Femur (tissue), 1 donor: Measurements from ENCODE around the gene HLA-DOB.
A peak's percentile ranks its signal among the peaks of the same experiment; 100 is the strongest.

Source experiments
- DNase-seq: peaks from one replicate; pipeline ENCODE4 v3.0.0-alpha.2; 2017

Gene HLA-DOB

GRCh38 chr6:32816746-32817204 is at the start of gene HLA-DOB:
HLA-DOB (minus strand) TSS chr6:32817002; CDS start chr6:32816951, 51 bp downstream.
- DNase-seq: no peak

GRCh38 chr6:32865724-32866443 is 49.1 kb upstream of the HLA-DOB start:
- no peak for DNase-seq

- DNase-seq: no peak
These were observed 45.9 kb upstream of the HLA-DOB start for GRCh38 chr6:32862725-32863124.

GRCh38 chr6:32860674-32861073 is 43.9 kb upstream of the HLA-DOB start:
- no peak for DNase-seq

- DNase-seq: no peak
These were observed 41.4 kb upstream of the HLA-DOB start for GRCh38 chr6:32858194-32858593.

- no peak for DNase-seq
These were observed 40.5 kb upstream of the HLA-DOB start for GRCh38 chr6:32857156-32857891.

- no peak for DNase-seq
These were observed 38.8 kb upstream of the HLA-DOB start for GRCh38 chr6:32855467-32856174.

GRCh38 chr6:32854376-32855178 is 37.8 kb upstream of the HLA-DOB start:
- peak; percentile 52 for DNase-seq

GRCh38 chr6:32853541-32854375 is 37.0 kb upstream of the HLA-DOB start, which contains the start of the genes PSMB9 and TAP1:
PSMB9 (plus strand) TSS chr6:32854192; CDS start chr6:32854230, 38 bp downstream.
TAP1 (minus strand) TSS chr6:32853704; CDS start chr6:32853636, 68 bp downstream.
- DNase-seq: peak; percentile 94

- DNase-seq: peak; percentile 43
These were observed 36.2 kb upstream of the HLA-DOB start for GRCh38 chr6:32852844-32853540.

GRCh38 chr6:32852018-32852843 is 35.4 kb upstream of the HLA-DOB start:
- no peak for DNase-seq

- DNase-seq: no peak
These were observed 34.2 kb upstream of the HLA-DOB start for GRCh38 chr6:32851025-32851424.

GRCh38 chr6:32849126-32849525 is 32.3 kb upstream of the HLA-DOB start:
- DNase-seq: no peak

- no peak for DNase-seq
These were observed 31.0 kb upstream of the HLA-DOB start for GRCh38 chr6:32847795-32848194.

- no peak for DNase-seq
These were observed 30.2 kb upstream of the HLA-DOB start for GRCh38 chr6:32847004-32847403.

GRCh38 chr6:32845384-32845884 is 28.6 kb upstream of the HLA-DOB start:
- DNase-seq: no peak

- no peak for DNase-seq
These were observed 28.1 kb upstream of the HLA-DOB start for GRCh38 chr6:32844839-32845383.

- DNase-seq: peak; percentile 97
These were observed 27.4 kb upstream of the HLA-DOB start, which contains the start of gene PSMB8 for GRCh38 chr6:32843979-32844838. PSMB8 (minus strand) TSS chr6:32844047; CDS start chr6:32843996, 51 bp downstream.
